Colonic mucosa (tissue), 4 donors: Measurements from ENCODE around the gene TOR2A. TPM values are rescaled to one million over a fixed set of nuclear protein-coding genes. Genes with fewer than 3 reads are reported as not detected.

Source experiments
- DNase-seq: peaks from one replicate; pipeline ENCODE4 v3.0.0-alpha.2; 2020
- H3K27ac ChIP-seq: fragments of 200-600 bp; one replicate; pipeline ENCODE4 v1.8.0; 2021
- H3K27me3 ChIP-seq: fragments of 200-600 bp; one replicate; pipeline ENCODE4 v1.8.0; 2021
- H3K36me3 ChIP-seq: fragments of 200-600 bp; one replicate; pipeline ENCODE4 v1.8.0; 2021
- H3K4me1 ChIP-seq: fragments of 200-600 bp; one replicate; pipeline ENCODE4 v1.8.0; 2021; ENCODE audit warnings: mild to moderate bottlenecking
- H3K4me3 ChIP-seq: fragments of 200-600 bp; one replicate; pipeline ENCODE4 v1.8.0; 2021
- H3K9ac ChIP-seq, 2 donors: one replicate each; pipeline ENCODE4 v1.7.0; 2013; ENCODE audit warnings: control low read depth in 2 of 2, low read depth in 2 of 2, low read length in 2 of 2
- H3K9me3 ChIP-seq: fragments of 200-600 bp; one replicate; pipeline ENCODE4 v1.8.0; 2021
- CTCF ChIP-seq: fragments of 200-600 bp; IDR thresholded peaks from one replicate; pipeline ENCODE4 v1.8.0; 2022; ENCODE audit warnings: antibody characterized with exemption, mild to moderate bottlenecking
- intact Hi-C: fragments of 100-400 bp; cut with DNase I; formaldehyde crosslinking; loops from one replicate; pipeline ENCODE4 v1.14.1; 2022
- total RNA-seq, 2 donors: library from RNA; stranded (reverse); fragmentation: NEBNext Ultra II Directional in 1 of 2; extraction: Animal tissue kit (Norgen Biotek cat#: 25700) in 1 of 2; gene quantifications; one replicate each; pipeline ENCODE4 v1.2.1, GENCODE V29; 2021
- donor health status: healthy.
- donor health status: DM: no; HTN: no; CAD: no.
- donor health status: DM: no; HTN: no; CAD: no.

TOR2A gene
- total RNA-seq, 2 donors from 2014 or later: 25.8 to 29.8 TPM

- Histone ChIP-seq H3K4me3 (no peak overlapping the region), H3K36me3 (no peaks in the 10 kb centered on the region), H3K27me3 (no peaks in the 10 kb centered on the region), H3K4me1 (no peaks in the 10 kb centered on the region), H3K27ac (no peak overlapping the region), H3K9me3 (no peaks in the 10 kb centered on the region), H3K9ac (no peak overlapping the region)
- DNase-seq: no peak
- no peak for TF ChIP-seq CTCF
- intact Hi-C loops: no loop called here
Observed at GRCh38 chr9:127746959-127747569, 12.0 kb upstream of the TOR2A start.

GRCh38 chr9:127744398-127745110, 9.5 kb upstream of the TOR2A start:
- no peak for TF ChIP-seq CTCF
- DNase-seq: no peak
- Histone ChIP-seq H3K4me1 (no peaks in the 10 kb centered on the region), H3K4me3 (no peak overlapping the region), H3K27ac (no peak overlapping the region), H3K27me3 (no peaks in the 10 kb centered on the region), H3K9ac (no peak overlapping the region), H3K9me3 (no peaks in the 10 kb centered on the region), H3K36me3 (no peaks in the 10 kb centered on the region)
- intact Hi-C loops: no loop called here

- no peaks in the 10 kb centered on the region for H3K4me1 ChIP-seq
- no peaks in the 10 kb centered on the region for H3K36me3 ChIP-seq
- no peak for DNase-seq
- intact Hi-C loops: no loop called here
- TF ChIP-seq CTCF: no peak
- no peak overlapping the region for H3K4me3 ChIP-seq
- no peaks in the 10 kb centered on the region for H3K9me3 ChIP-seq
- no peak overlapping the region for H3K27ac ChIP-seq
- H3K27me3 ChIP-seq: no peaks in the 10 kb centered on the region
- H3K9ac ChIP-seq: no peak overlapping the region
Observed at GRCh38 chr9:127742435-127743088, 7.5 kb upstream of the TOR2A start.

GRCh38 chr9:127741831-127742434, 6.8 kb upstream of the TOR2A start:
- Histone ChIP-seq H3K9ac (no peak overlapping the region), H3K27me3 (no peaks in the 10 kb centered on the region), H3K36me3 (no peaks in the 10 kb centered on the region), H3K9me3 (no peaks in the 10 kb centered on the region), H3K27ac (no peak overlapping the region), H3K4me1 (no peaks in the 10 kb centered on the region), H3K4me3 (no peak overlapping the region)
- intact Hi-C loops: no loop called here
- DNase-seq: peak; percentile 80
- no peak for TF ChIP-seq CTCF

- H3K27ac ChIP-seq: no peak overlapping the region
Observed at GRCh38 chr9:127739614-127740330, 4.7 kb upstream of the TOR2A start.

More at GRCh38 chr9:127739614-127740330, 4.7 kb upstream of the TOR2A start:
- H3K9ac ChIP-seq: no peak overlapping the region
- intact Hi-C loops: loop anchor here (5.0 to 10.0 kb wide), 2 partner anchors 128 to 235 kb away; no protein-coding TSS in a partner anchor
- no peaks in the 10 kb centered on the region for H3K36me3 ChIP-seq
- H3K9me3 ChIP-seq: no peaks in the 10 kb centered on the region
- DNase-seq: no peak
- H3K27me3 ChIP-seq: no peaks in the 10 kb centered on the region
- TF ChIP-seq CTCF: no peak
- H3K4me3 ChIP-seq: no peak overlapping the region
- H3K4me1 ChIP-seq: no peaks in the 10 kb centered on the region
